RKO (cell line): ENCODE data around the gene PEX26.
A peak's percentile ranks its signal among the peaks of the same experiment; 100 is the strongest.
"Not testable (repeated sequence)": the region's sequence is repeated elsewhere in the genome, so short reads cannot be mapped to it uniquely, and the experiment has no call there.

Experiments
- DNase-seq: peaks from one replicate; pipeline ENCODE4 v3.0.0-alpha.2; 2016; ENCODE audit warnings: low spot score

Gene PEX26

DNA sequence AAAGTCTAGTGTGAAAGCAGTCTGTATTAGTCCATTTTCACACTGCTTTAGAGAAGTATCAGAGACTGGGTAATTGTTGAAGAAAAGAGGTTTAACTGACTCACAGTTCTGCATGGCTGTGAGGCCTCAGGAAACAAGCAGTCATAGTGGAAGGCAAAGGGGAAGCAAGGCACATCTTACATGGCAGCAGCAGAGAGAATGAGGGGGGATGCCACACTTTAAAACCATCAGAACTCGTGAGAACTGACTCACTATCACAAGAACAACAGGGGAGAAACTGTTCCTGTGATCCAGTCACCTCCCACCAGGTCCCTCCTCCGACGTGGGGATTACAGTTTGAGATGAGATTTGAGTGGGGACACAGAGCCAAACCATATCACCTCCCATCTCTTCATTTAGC lies 19.0 kb downstream of the PEX26 start:
- DNase-seq: no peak

DNA sequence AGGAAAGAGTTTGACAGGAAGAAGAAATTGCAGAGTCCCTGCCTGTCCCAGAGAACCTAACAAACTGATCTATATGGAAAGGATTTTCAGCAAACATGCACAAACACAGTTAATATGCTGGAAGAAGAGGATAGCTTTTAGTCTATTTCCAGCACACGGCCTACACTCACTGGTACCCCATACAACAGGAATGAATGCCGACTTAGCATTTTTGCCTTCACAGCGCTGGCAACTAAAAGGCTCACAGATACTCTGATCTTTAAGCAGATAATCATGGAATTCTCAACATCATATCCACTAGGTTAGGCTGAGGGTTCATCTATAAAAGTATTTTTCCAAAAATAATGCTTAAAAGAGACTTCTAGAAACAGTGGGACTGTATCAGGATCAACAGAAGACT lies 23.0 kb downstream of the PEX26 start:
- no peak for DNase-seq

DNA sequence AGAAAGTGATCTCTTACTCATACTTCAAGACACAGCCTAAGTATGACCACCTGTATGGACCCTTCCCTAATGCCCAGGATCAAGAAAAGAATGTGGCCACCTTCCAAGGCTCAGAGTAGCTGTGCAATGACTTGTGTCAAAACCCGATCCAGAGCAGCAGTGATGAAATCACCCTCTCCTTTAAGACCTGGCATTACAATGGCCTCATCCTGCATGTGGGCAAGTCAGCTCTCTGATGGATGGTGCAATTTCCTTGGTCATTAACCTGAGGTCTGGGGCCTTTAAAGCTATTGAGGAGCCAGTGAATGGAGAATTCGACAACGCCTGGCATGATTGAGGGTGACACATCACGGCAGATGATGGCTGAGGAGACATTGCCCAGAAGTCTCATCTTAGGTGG lies 23.7 kb downstream of the PEX26 start:
- no peak for DNase-seq

DNA sequence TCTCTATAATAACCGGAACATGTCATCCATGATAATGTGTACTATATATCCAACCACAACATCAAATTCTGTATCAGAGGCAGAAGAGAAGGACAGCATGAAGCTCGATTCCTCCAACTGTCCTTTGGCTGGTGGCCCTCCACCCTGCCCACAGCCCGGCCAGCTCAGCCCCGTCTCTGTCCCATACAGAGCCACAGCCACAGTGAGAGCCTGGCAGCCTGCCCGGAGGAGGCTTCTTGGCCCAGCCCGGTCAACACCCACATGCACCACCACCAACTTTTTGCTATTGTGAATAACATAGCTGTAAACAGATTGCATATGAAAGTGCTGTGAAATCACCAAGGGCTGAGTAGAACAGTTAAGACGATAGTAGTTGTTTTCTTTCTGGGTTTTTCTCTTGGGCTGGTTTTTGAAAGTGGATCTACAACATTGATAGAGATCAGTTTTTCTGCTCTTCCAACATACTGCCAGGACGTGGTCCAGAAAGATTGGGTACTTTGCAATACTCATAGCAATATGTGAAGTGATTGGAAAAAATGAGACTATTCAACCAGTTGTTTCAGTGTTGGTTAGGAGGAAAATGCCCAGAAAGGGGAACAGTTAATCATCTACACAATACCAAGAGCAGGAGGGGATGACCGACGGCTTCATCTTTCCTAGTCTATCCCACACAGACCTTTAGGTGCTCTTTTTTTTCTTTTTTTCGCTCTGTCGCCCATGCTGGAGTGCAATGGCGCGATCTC lies 25.9 kb downstream of the PEX26 start:
- no peak for DNase-seq

DNA sequence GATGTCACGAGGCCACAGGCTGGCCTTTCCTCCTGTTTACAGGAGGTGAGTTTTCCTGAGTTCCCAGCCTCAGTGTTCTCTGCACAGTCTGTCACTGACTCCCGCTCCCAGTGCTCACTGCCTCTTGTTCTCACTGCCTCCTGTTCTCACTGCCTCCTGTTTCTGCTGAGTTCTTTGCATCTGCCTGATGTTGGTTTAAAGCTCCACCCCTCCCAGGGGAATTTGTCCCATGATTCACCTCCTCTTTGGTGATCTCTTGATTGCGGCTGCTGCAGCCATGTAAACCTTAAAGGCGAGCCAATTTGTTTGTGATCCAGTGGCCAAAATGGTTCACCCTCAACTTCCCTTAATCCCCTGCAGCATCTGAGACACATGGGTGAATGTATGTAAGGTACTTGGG lies 26.8 kb downstream of the PEX26 start:
- no peak for DNase-seq

DNA sequence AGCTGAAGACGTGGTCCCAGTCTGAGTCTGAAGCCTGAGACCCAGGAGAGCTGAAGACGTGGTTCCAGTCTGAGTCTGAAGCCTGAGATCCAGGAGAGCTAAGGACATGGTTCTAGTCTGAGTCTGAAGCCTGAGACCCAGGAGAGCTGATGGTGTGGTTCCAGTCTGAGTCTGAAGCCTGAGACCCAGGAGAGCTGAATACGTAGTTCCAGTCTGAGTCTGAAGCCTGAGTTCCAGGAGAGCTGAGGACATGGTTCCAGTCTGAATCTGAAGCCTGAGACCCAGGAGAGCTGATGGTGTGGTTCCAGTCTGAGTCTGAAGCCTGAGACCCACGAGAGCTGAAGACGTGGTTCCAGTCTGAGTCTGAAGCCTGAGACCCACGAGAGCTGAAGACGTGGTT lies 28.2 kb downstream of the PEX26 start:
- not testable (repeated sequence) for DNase-seq

DNA sequence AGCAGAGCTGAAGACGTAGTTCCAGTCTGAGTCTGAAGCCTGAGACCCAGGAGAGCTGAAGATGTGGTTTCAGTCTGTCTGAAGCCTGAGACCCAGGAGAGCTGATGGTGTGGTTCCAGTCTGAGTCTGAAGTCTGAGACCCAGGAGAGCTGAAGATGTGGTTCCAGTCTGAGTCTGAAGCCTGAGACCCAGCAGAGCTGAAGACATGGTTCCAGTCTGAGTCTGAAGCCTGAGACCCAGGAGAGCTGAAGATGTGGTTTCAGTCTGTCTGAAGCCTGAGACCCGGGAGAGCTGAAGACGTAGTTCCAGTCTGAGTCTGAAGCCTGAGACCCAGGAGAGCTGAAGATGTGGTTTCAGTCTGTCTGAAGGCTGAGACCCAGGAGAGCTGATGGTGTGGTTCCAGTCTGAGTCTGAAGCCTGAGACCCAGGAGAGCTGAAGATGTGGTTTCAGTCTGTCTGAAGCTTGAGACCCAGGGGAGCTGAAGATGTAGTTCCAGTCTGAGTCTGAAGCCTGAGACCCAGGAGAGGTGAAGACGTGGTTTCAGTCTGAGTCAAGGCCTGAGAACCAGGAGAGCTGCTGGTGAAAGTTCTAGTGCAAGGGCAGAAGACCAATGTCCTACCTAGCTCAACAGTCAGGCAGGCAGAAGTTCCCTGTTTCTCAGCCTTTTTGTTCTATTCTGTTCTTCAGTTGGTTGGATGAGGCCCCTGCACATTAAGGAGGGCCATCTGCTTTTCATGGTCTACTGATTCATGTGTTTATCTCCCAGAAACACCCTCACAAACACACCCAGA lies 29.0 kb downstream of the PEX26 start:
- DNase-seq: not testable (repeated sequence)

DNA sequence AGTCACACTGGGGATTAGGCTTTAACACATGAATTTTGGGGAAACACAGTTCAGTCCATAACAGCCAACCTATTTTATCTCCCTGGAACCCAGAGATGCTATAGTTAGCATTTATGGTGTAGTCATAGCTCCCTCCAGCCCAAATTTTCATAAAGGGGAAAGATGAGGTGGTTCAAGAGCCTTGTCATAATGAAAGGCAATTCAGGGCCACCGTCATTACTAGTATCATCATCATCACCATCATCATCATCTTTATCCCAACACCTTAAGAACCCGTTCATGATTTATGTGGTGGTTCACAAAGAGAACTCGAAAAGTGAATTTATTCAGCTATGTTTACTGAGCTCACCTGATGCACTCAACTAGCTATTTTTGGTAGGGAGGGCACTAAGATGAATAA lies 30.4 kb downstream of the PEX26 start:
- no peak for DNase-seq

DNA sequence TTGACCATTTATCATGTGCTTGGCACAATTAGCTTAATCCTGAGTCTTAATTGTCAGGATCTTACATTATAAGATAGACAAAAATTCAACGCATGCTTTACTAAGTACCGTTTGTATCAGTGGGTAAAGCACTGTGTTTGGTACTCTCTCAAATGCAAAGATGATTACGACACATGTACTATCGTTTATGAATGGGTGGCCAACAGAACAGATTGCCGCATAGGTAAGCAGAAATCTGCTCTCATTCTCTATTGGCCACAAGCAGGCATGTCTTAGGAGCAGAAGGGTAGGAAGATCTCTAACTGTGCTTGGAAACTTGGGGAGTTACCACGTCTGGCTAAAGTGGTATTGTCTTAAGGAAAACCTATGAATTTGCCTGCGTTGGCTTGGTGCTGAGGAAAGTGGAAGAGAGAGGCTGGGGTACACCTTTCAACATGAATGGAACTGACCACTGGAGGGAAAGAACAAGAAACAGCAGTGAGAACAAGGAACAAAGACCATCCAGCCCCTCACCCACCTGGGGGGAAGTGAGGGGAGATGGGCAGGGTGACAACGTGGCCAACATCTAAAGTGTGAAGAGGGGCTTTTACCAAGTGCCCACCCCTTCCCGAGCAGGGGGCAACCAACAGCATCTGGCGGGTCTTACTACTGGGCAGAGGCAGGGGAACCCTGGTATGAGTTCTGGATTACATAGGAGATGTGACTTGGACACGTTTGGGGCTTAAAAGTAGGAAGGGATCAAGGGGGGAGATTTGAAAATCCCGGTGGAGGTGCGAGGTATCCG lies 31.8 kb downstream of the PEX26 start:
- DNase-seq: no peak

DNA sequence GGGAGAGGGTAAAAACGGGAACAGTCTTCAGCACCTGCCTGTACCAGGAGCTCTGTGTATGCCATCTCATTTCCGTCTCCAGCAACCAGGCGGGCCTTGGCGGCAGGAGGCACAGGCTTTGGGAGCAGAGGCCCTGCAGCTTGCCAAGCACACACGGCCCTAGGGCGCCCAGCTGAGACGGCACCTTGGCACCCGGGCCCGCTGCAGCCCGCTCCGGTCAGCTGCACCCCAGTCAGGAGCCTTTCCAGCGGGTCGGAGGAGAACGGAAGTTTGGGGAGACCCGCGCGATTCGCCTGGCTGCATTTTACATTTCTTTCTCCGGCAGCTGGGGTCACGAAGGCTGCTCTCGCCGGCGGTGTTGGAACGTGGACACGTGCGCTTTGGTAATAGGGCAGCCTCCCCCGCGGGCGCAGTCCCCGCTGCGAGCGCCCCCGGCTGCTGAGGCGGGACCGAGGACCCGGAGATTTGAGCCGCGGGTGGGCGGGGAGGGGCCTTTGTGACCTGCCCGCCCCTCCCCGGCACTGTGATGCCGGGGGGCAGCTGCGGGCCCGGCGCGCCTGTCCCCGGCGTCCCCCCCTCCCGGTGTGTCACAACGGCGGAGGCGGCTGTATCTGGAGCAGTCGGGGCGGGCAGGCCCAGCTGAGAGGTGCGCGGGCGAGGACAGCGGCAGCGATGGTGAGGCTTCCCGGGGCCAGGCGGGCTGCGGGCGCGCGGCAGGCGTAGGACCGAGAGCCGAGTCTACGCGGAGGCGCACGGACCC lies 32.6 kb downstream of the PEX26 start, which contains the start of gene TUBA8:
TUBA8 (plus strand) TSS at position 616 of the 760 bp plus-strand sequence; CDS start at position 673, 57 bp downstream.
- DNase-seq: peak; percentile 65

DNA sequence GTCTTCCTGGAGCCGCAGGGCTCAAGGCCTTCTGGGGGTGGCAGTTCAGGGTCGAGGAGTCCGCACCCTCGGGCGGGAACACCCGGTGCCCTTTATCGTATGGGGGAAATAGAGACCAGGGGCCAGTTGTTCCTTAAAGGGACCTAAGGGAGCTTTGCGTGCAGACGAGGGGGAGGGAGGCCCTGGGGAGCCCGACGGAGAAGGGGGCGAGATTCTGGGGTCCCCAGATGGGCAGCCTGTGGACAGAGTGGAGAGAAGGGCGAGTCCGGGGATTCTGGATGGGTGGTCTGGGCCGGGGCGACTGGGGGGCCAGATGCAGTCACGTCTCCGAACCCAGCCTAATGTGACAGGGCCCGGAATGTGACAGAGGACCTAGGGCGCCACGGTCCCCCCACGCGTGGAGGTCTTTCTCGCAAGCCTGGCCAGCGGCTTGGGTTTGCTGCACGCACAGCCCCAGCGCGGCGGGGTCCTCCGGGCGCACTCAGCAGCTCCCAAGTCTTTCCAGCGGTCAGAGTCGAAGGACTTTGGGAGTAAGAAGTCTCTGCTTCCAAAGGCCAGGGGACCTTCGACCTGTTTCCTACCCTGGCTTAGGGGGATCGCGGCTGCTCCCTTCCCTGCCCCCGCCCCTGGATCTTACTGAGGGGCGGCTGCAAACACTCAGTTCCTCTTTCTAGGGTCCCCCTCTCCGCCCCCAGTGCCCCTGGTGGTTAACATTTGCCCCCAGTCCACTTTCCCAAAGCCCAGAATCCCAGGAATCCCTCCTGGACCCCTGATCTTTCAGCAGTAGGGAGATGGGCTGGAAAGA lies 33.4 kb downstream of the PEX26 start:
- no peak for DNase-seq

DNA sequence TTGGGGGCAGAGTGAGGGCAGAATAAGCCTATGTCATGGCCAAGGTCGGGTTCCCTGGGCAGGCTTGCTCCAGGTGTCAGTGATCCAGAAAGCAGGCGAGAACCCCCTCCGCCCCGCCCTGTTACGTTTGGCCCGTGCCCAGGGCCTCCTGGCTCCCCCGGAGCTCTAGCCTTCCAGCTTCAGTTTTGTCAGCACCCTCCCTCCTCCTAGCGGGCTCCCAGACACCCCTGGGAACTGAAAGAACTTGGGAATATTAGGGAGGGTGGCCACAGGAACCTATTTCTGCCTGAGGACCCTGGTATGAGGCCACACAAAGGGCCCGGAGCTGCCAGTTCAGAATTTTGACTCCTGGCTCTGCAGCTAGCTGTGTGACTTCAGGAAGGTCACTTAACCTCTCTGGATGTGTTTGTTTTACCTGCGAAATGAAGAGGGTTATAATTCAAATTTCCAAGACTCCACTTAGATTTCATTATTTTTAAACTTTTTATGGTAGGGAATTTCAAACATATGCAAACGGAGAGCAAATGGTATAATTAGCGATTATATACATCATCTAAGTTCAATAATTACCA lies 34.1 kb downstream of the PEX26 start:
- no peak for DNase-seq

DNA sequence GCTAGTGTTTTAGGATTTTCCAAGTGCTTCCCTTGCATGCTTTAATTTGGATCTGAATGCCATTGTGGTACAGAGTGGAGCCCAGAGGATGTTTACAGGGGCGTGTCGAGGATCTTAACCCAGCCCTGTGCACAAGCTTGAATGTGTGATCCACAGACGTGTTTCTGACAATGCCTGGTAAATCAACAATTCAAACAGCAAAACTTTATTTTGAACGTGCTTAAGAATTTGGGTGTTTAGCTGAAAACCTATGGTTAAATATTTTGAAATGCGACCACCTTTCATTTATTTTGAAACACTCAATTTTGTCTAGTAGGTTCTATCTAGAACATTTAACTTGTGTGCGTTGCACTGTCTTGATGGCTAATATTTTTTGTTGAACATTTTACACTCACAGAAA lies 34.6 kb downstream of the PEX26 start:
- DNase-seq: no peak

DNA sequence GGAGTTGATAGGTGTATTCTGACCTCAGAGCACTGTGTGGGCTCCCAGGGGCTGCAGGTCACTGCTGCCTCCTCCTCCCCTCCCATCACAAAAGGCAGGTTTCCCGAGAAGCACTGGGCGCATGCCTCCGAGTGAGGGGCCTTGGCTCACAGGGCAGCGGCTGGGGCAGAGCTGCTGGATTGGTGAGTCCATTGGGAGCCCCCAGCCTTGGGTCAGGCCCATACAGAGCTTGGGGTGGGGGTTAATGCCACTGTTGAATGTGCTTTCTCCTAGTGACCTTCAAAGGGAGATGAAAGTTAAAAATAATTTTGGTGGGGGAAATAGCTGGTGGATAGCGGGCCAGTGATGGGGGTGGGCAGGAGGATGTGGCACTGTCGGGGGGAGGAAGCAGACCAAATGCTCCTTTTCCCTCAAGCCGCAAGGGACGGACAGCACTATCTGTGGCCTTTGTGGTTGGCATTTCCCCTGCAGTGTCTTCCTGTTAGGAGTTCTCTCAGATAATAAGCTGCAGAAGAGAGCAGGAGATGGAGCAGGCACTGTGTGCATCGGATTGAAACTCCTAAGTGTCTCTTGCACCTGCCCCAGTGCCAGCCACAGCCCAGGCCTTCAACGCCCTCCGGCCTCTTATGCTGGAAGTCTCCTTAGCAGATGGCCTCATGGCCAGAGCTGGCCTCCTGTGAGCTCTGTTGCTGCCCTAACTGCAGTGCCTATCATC lies 36.0 kb downstream of the PEX26 start:
- no peak for DNase-seq

DNA sequence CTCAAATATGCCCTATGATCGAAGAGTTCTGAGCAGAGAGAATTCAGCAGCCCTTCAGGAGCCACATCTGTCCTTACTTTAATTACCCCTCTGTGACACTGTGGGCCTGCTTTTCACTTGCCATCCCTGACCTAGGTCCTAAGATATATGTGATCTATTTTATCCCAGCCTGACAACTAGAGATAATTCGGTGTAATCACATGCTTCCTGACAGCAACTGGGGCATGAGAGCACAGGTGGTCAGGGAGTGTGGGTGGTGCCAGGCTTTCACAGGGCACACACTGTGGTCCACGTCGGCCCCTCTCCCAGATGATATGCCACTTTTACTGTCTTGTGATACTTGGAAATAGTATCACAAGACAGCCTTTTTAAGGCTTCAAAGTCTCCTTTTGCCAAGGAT lies 36.7 kb downstream of the PEX26 start:
- no peak for DNase-seq

DNA sequence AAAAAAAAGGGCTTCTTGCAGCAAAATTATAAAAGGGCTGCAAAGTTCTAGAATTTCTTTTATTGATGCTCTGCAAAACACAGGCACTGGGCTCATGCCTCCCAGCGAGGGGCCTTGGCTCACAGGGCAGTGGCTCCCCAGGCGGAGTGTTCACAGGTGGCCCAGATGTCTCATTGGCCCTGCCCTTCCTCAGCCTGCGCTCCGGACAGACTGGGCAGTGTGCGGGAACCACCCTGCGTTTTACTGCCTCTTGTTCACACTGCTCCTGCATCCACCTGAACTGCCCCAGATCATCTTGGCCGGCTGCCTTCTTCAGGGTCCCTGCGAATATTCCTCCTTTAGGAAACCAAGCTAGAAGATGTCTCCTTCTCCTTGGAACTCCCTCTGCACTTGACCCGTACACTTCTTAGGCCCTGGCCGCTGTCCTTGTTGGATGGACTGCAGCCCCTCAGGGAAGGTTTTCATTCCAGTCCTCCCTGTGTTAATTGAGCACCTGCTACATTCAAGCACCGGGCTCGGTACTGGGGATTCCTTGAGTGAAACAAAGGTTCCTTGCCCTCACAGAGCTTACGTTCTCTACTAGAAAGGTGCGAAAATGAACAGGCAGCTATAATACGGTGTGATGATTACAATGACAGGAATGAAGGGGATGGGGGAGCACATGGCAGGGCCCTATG lies 37.3 kb downstream of the PEX26 start:
- DNase-seq: no peak

DNA sequence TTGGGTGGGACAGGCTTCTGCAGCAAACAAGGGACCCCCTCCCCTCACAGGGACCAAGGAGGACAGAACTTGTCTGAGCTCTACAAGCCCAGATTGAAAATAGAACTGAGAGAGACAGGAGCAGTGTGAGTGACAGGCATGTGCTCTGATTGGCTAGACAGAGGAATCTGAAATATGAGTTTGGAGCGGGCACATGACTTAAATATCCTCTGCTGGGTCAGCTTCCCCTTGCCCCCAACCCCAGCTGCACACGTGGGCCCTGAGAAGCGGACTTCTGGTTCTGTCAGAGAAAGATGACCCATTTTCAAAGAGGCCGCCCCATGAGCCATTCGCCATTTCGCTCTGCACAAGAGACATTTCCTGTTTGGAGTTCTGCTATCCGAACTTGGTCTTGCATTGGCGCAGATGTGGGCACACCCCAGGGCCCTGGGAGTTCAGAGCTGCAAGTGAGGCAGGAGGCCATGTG lies 38.1 kb downstream of the PEX26 start:
- DNase-seq: no peak

DNA sequence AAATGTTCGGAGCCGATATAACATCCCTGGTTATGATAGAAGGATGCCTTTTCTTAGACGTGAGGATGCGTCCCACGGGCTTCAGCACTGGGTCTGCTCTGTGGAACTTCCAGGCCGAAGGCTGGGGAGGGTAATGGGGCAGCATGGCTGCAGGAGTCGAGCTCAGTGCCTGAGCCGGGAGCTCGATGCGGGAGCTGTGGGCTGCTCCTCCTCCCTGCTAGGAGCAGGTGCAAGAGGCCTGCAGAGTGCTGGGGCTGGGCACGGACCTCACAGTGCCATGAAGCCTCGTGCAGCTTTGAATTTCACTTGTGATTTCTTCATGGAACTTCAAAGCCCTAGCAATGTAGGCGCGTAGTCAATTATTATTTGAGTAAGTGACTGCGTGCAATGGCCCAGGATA lies 38.8 kb downstream of the PEX26 start:
- no peak for DNase-seq

DNA sequence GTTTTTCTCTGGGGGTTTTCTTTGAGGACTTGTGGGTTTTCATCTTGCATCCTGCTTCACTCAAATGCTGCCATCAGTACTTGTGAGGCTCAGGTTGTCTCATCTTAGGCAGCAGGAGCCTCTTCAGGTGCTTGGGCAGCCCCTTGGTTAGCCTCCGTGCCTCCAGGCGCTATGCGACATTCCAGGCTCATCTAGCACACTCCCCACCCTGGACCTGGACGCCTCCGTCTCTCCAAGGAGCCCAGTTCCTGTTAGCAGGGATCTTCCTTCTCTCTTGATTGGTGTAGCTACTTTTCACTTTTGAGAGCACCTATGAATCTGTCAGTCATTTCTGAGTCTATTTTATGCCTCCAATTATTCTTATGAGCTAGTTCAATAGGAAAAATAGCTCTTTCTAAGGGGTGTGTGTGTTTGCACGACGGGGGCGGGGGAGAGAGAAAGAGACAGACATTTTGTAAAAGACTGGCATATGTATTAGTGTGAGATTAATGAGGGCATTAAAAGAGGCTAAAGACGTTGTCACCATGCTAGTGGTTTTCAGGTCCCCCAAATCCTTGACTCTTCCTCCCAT lies 40.6 kb downstream of the PEX26 start:
- DNase-seq: no peak
